Measurements from ENCODE around the gene MYCN. TPM values are rescaled to one million over a fixed set of nuclear protein-coding genes. Genes with fewer than 3 reads are reported as not detected.

MYCN gene
- total and polyA plus RNA-seq, 2 donors (not counting 3 experiments of a cell fraction or from before 2014, with no cell fraction given), result 0.47 to 6.8 TPM

DNA sequence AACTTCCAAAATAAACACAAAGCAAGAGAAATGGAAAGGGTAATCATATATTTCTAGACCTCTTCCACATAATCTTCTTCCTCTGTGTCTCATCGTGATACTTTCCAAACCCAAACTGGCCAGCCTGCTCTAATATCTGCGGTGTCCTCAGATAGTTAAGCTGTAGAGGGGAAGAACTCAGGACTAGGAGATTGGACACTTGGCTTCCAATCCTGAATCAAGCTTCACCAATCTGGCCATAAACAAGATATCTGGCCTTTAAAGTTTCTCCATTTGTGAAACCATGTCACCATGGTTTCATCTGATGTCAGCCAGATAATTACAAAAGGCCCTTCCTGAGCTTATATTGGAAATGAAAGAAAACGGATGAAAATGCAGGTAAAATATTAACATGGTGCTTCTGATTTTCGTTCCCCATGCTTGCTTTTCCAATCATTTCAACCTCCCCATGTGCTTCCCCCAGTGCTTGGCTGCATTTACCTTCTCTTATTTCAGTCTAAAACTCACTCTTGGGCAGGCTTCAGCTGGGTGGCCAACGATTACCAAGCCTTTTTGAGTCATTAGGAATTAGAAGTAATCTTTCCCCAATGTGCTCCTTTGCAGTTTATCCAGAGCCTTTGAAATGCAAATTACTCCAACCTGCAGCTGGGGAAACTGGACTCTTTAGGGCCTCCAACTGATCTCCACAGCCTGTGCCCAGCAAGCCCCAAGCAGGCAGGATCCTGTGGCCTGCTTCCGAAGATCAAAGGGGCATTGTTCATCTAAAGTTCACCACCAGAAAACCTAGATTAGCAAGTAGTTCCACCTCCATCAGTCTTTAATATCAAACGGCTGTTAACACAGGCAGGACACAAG is 44.5 kb upstream of the MYCN start:
- FAIRE-seq (no peak), DNase-seq (ENCODE audit: low read depth, low spot score) (no peak)
- no peaks in the 10 kb centered on the region for H3K9me1 ChIP-seq (replicated peaks; ENCODE audit: control insufficient read depth, extremely low read depth, insufficient read depth, low read length)
- CTCF ChIA-PET, result interaction anchor here (1.4 kb wide), 1 partner anchor 11 kb away, joined by 4 read pairs; no protein-coding TSS in a partner anchor
- H3K27me3 ChIP-seq (ENCODE audit: control insufficient read depth in 2 of 2, insufficient read depth in 2 of 2, low read length in 2 of 2), result no peaks in the 10 kb centered on the region
- H3K27ac ChIP-seq (ENCODE audit: insufficient read depth, low read depth, low read length), result no peak overlapping the region
- intact Hi-C loops (cut with micrococcal nuclease), result no loop called here
- H3K36me3 ChIP-seq (ENCODE audit: control insufficient read depth in 2 of 2, extremely low read depth in 1 of 2, insufficient read depth in 2 of 2, low read length in 2 of 2), result no peaks in the 10 kb centered on the region
- H2AFZ ChIP-seq (ENCODE audit: low read depth, low read length), result no peak overlapping the region
- H3K9me3 ChIP-seq (replicated peaks; ENCODE audit: control insufficient read depth, insufficient read depth, low read length), result no peaks in the 10 kb centered on the region
- H3K4me1 ChIP-seq (ENCODE audit: control insufficient read depth, extremely low read depth, insufficient read depth, low read length), result no peaks in the 10 kb centered on the region
- no peak overlapping the region for H3K9ac ChIP-seq (replicated peaks; ENCODE audit: extremely low read depth, insufficient read depth, low read length)
- dilution Hi-C loops (cut with MboI; ENCODE audit: extremely low pct_ligation_motif_present, low sequenced_read_pairs), result no loop called here
- no peak overlapping the region for H3K4me3 ChIP-seq (replicated peaks in 1 of 3; ENCODE audit: insufficient read depth in 1 of 3, low read depth in 1 of 3, low read length in 3 of 3)
- no TSS peak for BruUV-seq (replicated peaks)
- no peaks in the 10 kb centered on the region for H3K79me2 ChIP-seq (ENCODE audit: control insufficient read depth, insufficient read depth, low read length)
- no peak overlapping the region for H3K4me2 ChIP-seq (ENCODE audit: insufficient read depth, low read length)
- no peaks in the 10 kb centered on the region for H4K20me1 ChIP-seq (replicated peaks; ENCODE audit: control insufficient read depth, extremely low read depth, insufficient read depth, low read length)
- POLR2A ChIA-PET, result no interaction called here
- TF ChIP-seq EZH2 (IDR thresholded peaks at IDR 0.05; ENCODE audit: borderline replicate concordance, low read depth, low read length, severe bottlenecking) (no peak), CTCF (IDR thresholded peaks at IDR 0.05; ENCODE audit: extremely low read depth in 1 of 2, insufficient read depth in 1 of 2, low read depth in 1 of 2, low read length in 2 of 2) (no peak), MYC (IDR thresholded peaks at IDR 0.05; ENCODE audit: low read depth, low read length) (no peak), GATA2 (IDR thresholded peaks at IDR 0.05; ENCODE audit: insufficient read depth, insufficient read length, low read depth, low read length) (no peak), POLR2A (IDR thresholded peaks at IDR 0.05; ENCODE audit: low read depth, low read length) (no peak), POLR2AphosphoS5 (IDR thresholded peaks at IDR 0.05; ENCODE audit: insufficient read depth, low read depth, low read length) (no peak), JUN (IDR thresholded peaks at IDR 0.05; ENCODE audit: borderline replicate concordance, insufficient read depth, insufficient read length, low read depth) (no peak), FOS (IDR thresholded peaks at IDR 0.05; ENCODE audit: borderline replicate concordance, insufficient read depth, low read length) (no peak)
- TF ChIP-seq, protein P1, sequence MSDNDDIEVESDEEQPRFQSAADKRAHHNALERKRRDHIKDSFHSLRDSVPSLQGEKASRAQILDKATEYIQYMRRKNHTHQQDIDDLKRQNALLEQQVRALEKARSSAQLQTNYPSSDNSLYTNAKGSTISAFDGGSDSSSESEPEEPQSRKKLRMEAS (IDR thresholded peaks at IDR 0.05; ENCODE audit: insufficient read depth, insufficient read length), result no peak

Measured in endothelial cell of umbilical vein (primary cell).